ENCODE results near the gene POLD1. TPM values are rescaled to one million over a fixed set of nuclear protein-coding genes. Genes with fewer than 3 reads are reported as not detected.

Gene POLD1
- total RNA-seq, 1 experiment from 2014 or later = 53.4 TPM

- no peak overlapping the region for H3K4me3 ChIP-seq (ENCODE audit: low read length)
- no peaks in the 10 kb centered on the region for H3K9me3 ChIP-seq (ENCODE audit: low read length)
- no peaks in the 10 kb centered on the region for H4K20me1 ChIP-seq (ENCODE audit: insufficient read depth, low read depth, low read length)
- no peak overlapping the region for H3K27ac ChIP-seq (ENCODE audit: low read length)
- no peaks in the 10 kb centered on the region for H3K9me2 ChIP-seq (replicated peaks; ENCODE audit: insufficient read depth, low read length)
- no peak overlapping the region for H2AFZ ChIP-seq (ENCODE audit: low read length)
- DNase-seq = no peak
- H3K27me3 ChIP-seq (ENCODE audit: low read length) = no peaks in the 10 kb centered on the region
- no peak overlapping the region for H3K9ac ChIP-seq (ENCODE audit: low read length)
- no peaks in the 10 kb centered on the region for H3K36me3 ChIP-seq (ENCODE audit: insufficient read depth, low read length)
- peaks cover 18% of the 10 kb centered on the region for H3K4me1 ChIP-seq (ENCODE audit: low read length)
- no peaks in the 10 kb centered on the region for H3K79me2 ChIP-seq (ENCODE audit: low read length)
- no peak overlapping the region for H3K4me2 ChIP-seq (ENCODE audit: low read depth, low read length, poor library complexity, severe bottlenecking)
Measured at GRCh38 chr19:50462970-50463369, 78.8 kb downstream of the POLD1 start.

GRCh38 chr19:50464348-50464747 is 80.2 kb downstream of the POLD1 start:
- H3K27me3 ChIP-seq (ENCODE audit: low read length) = no peaks in the 10 kb centered on the region
- no peak overlapping the region for H3K4me2 ChIP-seq (ENCODE audit: low read depth, low read length, poor library complexity, severe bottlenecking)
- no peaks in the 10 kb centered on the region for H3K79me2 ChIP-seq (ENCODE audit: low read length)
- H3K9me2 ChIP-seq (replicated peaks; ENCODE audit: insufficient read depth, low read length) = no peaks in the 10 kb centered on the region
- no peaks in the 10 kb centered on the region for H4K20me1 ChIP-seq (ENCODE audit: insufficient read depth, low read depth, low read length)
- DNase-seq = no peak
- no peak overlapping the region for H3K4me3 ChIP-seq (ENCODE audit: low read length)
- H3K9ac ChIP-seq (ENCODE audit: low read length) = no peak overlapping the region
- H3K36me3 ChIP-seq (ENCODE audit: insufficient read depth, low read length) = no peaks in the 10 kb centered on the region
- H3K27ac ChIP-seq (ENCODE audit: low read length) = no peak overlapping the region
- H2AFZ ChIP-seq (ENCODE audit: low read length) = no peak overlapping the region
- H3K4me1 ChIP-seq (ENCODE audit: low read length) = peaks cover 18% of the 10 kb centered on the region
- H3K9me3 ChIP-seq (ENCODE audit: low read length) = no peaks in the 10 kb centered on the region

GRCh38 chr19:50465000-50465399 is 80.9 kb downstream of the POLD1 start:
- H3K9me3 ChIP-seq (ENCODE audit: low read length) = no peaks in the 10 kb centered on the region
- H3K27me3 ChIP-seq (ENCODE audit: low read length) = no peaks in the 10 kb centered on the region
- H3K4me3 ChIP-seq (ENCODE audit: low read length) = no peak overlapping the region
- H2AFZ ChIP-seq (ENCODE audit: low read length) = no peak overlapping the region
- no peak overlapping the region for H3K9ac ChIP-seq (ENCODE audit: low read length)
- H3K4me2 ChIP-seq (ENCODE audit: low read depth, low read length, poor library complexity, severe bottlenecking) = no peak overlapping the region
- no peaks in the 10 kb centered on the region for H4K20me1 ChIP-seq (ENCODE audit: insufficient read depth, low read depth, low read length)
- H3K27ac ChIP-seq (ENCODE audit: low read length) = no peak overlapping the region
- H3K79me2 ChIP-seq (ENCODE audit: low read length) = no peaks in the 10 kb centered on the region
- no peak for DNase-seq
- H3K9me2 ChIP-seq (replicated peaks; ENCODE audit: insufficient read depth, low read length) = no peaks in the 10 kb centered on the region
- no peaks in the 10 kb centered on the region for H3K36me3 ChIP-seq (ENCODE audit: insufficient read depth, low read length)
- H3K4me1 ChIP-seq (ENCODE audit: low read length) = peaks cover 11% of the 10 kb centered on the region

- no peak for DNase-seq
- Histone ChIP-seq H3K4me2 (ENCODE audit: low read depth, low read length, poor library complexity, severe bottlenecking) (no peak overlapping the region), H3K4me3 (ENCODE audit: low read length) (no peak overlapping the region), H3K9me3 (ENCODE audit: low read length) (no peaks in the 10 kb centered on the region), H4K20me1 (ENCODE audit: insufficient read depth, low read depth, low read length) (no peaks in the 10 kb centered on the region), H3K9ac (ENCODE audit: low read length) (no peak overlapping the region), H3K36me3 (ENCODE audit: insufficient read depth, low read length) (no peaks in the 10 kb centered on the region), H3K27ac (ENCODE audit: low read length) (no peak overlapping the region), H3K4me1 (ENCODE audit: low read length) (no peaks in the 10 kb centered on the region), H3K27me3 (ENCODE audit: low read length) (no peaks in the 10 kb centered on the region), H2AFZ (ENCODE audit: low read length) (no peak overlapping the region), H3K9me2 (replicated peaks; ENCODE audit: insufficient read depth, low read length) (no peaks in the 10 kb centered on the region), H3K79me2 (ENCODE audit: low read length) (no peaks in the 10 kb centered on the region)
Measured at GRCh38 chr19:50465986-50466705, 82.0 kb downstream of the POLD1 start.

- Histone ChIP-seq H3K36me3 (ENCODE audit: insufficient read depth, low read length) (no peaks in the 10 kb centered on the region), H2AFZ (ENCODE audit: low read length) (no peak overlapping the region), H3K79me2 (ENCODE audit: low read length) (no peaks in the 10 kb centered on the region), H3K9me2 (replicated peaks; ENCODE audit: insufficient read depth, low read length) (no peaks in the 10 kb centered on the region), H4K20me1 (ENCODE audit: insufficient read depth, low read depth, low read length) (no peaks in the 10 kb centered on the region), H3K4me3 (ENCODE audit: low read length) (no peak overlapping the region), H3K4me2 (ENCODE audit: low read depth, low read length, poor library complexity, severe bottlenecking) (no peak overlapping the region), H3K27me3 (ENCODE audit: low read length) (no peaks in the 10 kb centered on the region), H3K9me3 (ENCODE audit: low read length) (no peaks in the 10 kb centered on the region), H3K27ac (ENCODE audit: low read length) (no peak overlapping the region), H3K9ac (ENCODE audit: low read length) (no peak overlapping the region), H3K4me1 (ENCODE audit: low read length) (no peaks in the 10 kb centered on the region)
- DNase-seq = no peak
Measured at GRCh38 chr19:50466706-50467039, 82.5 kb downstream of the POLD1 start.

GRCh38 chr19:50467566-50467965 is 83.4 kb downstream of the POLD1 start:
- Histone ChIP-seq H3K9ac (ENCODE audit: low read length) (no peak overlapping the region), H3K36me3 (ENCODE audit: insufficient read depth, low read length) (no peaks in the 10 kb centered on the region), H4K20me1 (ENCODE audit: insufficient read depth, low read depth, low read length) (no peaks in the 10 kb centered on the region), H2AFZ (ENCODE audit: low read length) (no peak overlapping the region), H3K27ac (ENCODE audit: low read length) (no peak overlapping the region), H3K27me3 (ENCODE audit: low read length) (no peaks in the 10 kb centered on the region), H3K4me2 (ENCODE audit: low read depth, low read length, poor library complexity, severe bottlenecking) (no peak overlapping the region), H3K9me3 (ENCODE audit: low read length) (no peaks in the 10 kb centered on the region), H3K4me1 (ENCODE audit: low read length) (no peaks in the 10 kb centered on the region), H3K4me3 (ENCODE audit: low read length) (no peak overlapping the region), H3K9me2 (replicated peaks; ENCODE audit: insufficient read depth, low read length) (no peaks in the 10 kb centered on the region), H3K79me2 (ENCODE audit: low read length) (no peaks in the 10 kb centered on the region)
- no peak for DNase-seq

Other genes starting within 250 kb of the POLD1 start
- gene IZUMO2, start 221.1 kb upstream of the POLD1 start, total RNA-seq (2014; rRNA removed; shearing (Covaris generic); ENCODE audit: low replicate concordance) = not detected in 2 replicates
- gene MYH14, start 180.7 kb upstream of the POLD1 start, total RNA-seq (2014; rRNA removed; shearing (Covaris generic); ENCODE audit: low replicate concordance) = not detected in 2 replicates
- 10.8 and 18.1 TPM in 2 replicates for gene KCNC3, start 55.0 kb upstream of the POLD1 start, total RNA-seq (2014; rRNA removed; shearing (Covaris generic); ENCODE audit: low replicate concordance)
- gene NAPSA, start 18.7 kb upstream of the POLD1 start, total RNA-seq (2014; rRNA removed; shearing (Covaris generic); ENCODE audit: low replicate concordance) = 0.11 and 2.3 TPM in 2 replicates
- 68.2 and 120 TPM in 2 replicates for gene NR1H2, start 7.9 kb upstream of the POLD1 start, total RNA-seq (2014; rRNA removed; shearing (Covaris generic); ENCODE audit: low replicate concordance)
- gene SPIB, start 34.6 kb downstream of the POLD1 start, total RNA-seq (2014; rRNA removed; shearing (Covaris generic); ENCODE audit: low replicate concordance) = 221 and 239 TPM in 2 replicates
- gene MYBPC2, start 48.5 kb downstream of the POLD1 start, total RNA-seq (2014; rRNA removed; shearing (Covaris generic); ENCODE audit: low replicate concordance) = 23.4 and 48.3 TPM in 2 replicates
- gene EMC10, start 92.2 kb downstream of the POLD1 start, total RNA-seq (2014; rRNA removed; shearing (Covaris generic); ENCODE audit: low replicate concordance) = 63.7 and 93.4 TPM in 2 replicates
- 1.2 TPM in 1 of 2 replicates, not detected in the other for gene GARIN5A, start 92.5 kb downstream of the POLD1 start, total RNA-seq (2014; rRNA removed; shearing (Covaris generic); ENCODE audit: low replicate concordance)
- gene JOSD2, start 126.8 kb downstream of the POLD1 start, total RNA-seq (2014; rRNA removed; shearing (Covaris generic); ENCODE audit: low replicate concordance) = 15.8 and 42.3 TPM in 2 replicates
- not detected in 2 replicates for gene ASPDH, start 129.6 kb downstream of the POLD1 start, total RNA-seq (2014; rRNA removed; shearing (Covaris generic); ENCODE audit: low replicate concordance)
- not detected in 2 replicates for gene LRRC4B, start 184.1 kb downstream of the POLD1 start, total RNA-seq (2014; rRNA removed; shearing (Covaris generic); ENCODE audit: low replicate concordance)

Data from Karpas-422 (cell line).